EH (cell line): Measurements from ENCODE around the gene MBLAC1.
A peak's percentile ranks its signal among the peaks of the same experiment; 100 is the strongest.

Experiments used
- DNase-seq: peaks from one replicate; pipeline ENCODE4 v3.0.0-alpha.2; 2015; ENCODE audit warnings: low read depth

Gene MBLAC1

GRCh38 chr7:100173806-100174495, 47.2 kb downstream of the MBLAC1 start:
- no peak for DNase-seq

- DNase-seq, result no peak
Observed at GRCh38 chr7:100174582-100174981, 47.8 kb downstream of the MBLAC1 start.

- no peak for DNase-seq
Observed at GRCh38 chr7:100175296-100175935, 48.6 kb downstream of the MBLAC1 start.

GRCh38 chr7:100176096-100177044, 49.6 kb downstream of the MBLAC1 start:
- no peak for DNase-seq

- peak; percentile 97 for DNase-seq
Observed at GRCh38 chr7:100177045-100178001, 50.6 kb downstream of the MBLAC1 start, which contains the start of the genes GPC2 and STAG3. Gene GPC2 (minus strand): TSS chr7:100177381. CDS start chr7:100177199, 182 bp downstream. Gene STAG3 (plus strand): TSS chr7:100177918. CDS start chr7:100180557, 2,639 bp downstream.
